Panc1 (cell line): ENCODE data around the gene TMEM61. TPM values are rescaled to one million over a fixed set of nuclear protein-coding genes. Genes with fewer than 3 reads are reported as not detected.

ENCODE experiments used
- ATAC-seq: fragments of 200-7000 bp; cut with Tn5 transposase; 2 replicates; pipeline ENCODE4 v1.9.1; 2020; ENCODE audit warnings: mild to moderate bottlenecking, moderate library complexity
- BruUV-seq: library from RNA; stranded (reverse); fragments of 400-500 nt; replicated peaks from 2 replicates; lab custom pipeline; 2021; lab: Mats Ljungman, UMichigan
- CTCF ChIA-PET: fragments of 300-600 bp; sonication (Branson Sonifier 250); formaldehyde crosslinking; loops from one replicate; lab custom pipeline; 2022; ENCODE audit warnings: antibody characterized with exemption; lab: Charles Lee
- POLR2A ChIA-PET: fragments of 300-600 bp; sonication (Branson Sonifier 250); formaldehyde crosslinking; loops from one replicate; lab custom pipeline; 2022; ENCODE audit warnings: antibody characterized with exemption; lab: Charles Lee
- DNase-seq: peaks from one replicate; pipeline ENCODE4 v3.0.0-alpha.2; 2010; ENCODE audit warnings: low read depth, low spot score
- H3K27ac ChIP-seq: 2 replicates; pipeline ENCODE4 v1.5.1; 2011; ENCODE audit warnings: mild to moderate bottlenecking, low read length, inconsistent platforms
- H3K27me3 ChIP-seq: fragments of 200-500 bp; sonication (Bioruptor generic); 2 replicates; pipeline ENCODE4 v1.6.0; 2014; ENCODE audit warnings: low read length, inconsistent platforms; ENCODE audit not compliant: control insufficient read depth, insufficient read depth
- H3K36me3 ChIP-seq: fragments of 200-500 bp; sonication (Bioruptor generic); 2 replicates; pipeline ENCODE4 v1.5.1; 2014; ENCODE audit warnings: inconsistent platforms, mild to moderate bottlenecking, low read length, moderate library complexity; ENCODE audit not compliant: control insufficient read depth, insufficient read depth
- H3K4me1 ChIP-seq: 2 replicates; pipeline ENCODE4 v1.5.1; 2011; ENCODE audit warnings: inconsistent platforms, mild to moderate bottlenecking, low read length, moderate library complexity; ENCODE audit not compliant: control insufficient read depth, insufficient read depth
- H3K4me3 ChIP-seq, 2 experiments: 2 replicates each; pipeline ENCODE4 v1.5.1; 2011 to 2012; ENCODE audit warnings: low read depth in 2 of 2, low read length in 2 of 2, mild to moderate bottlenecking in 2 of 2, inconsistent platforms in 1 of 2, moderate library complexity in 1 of 2
- H3K9me3 ChIP-seq: fragments of 200-500 bp; sonication (Bioruptor generic); 2 replicates; pipeline ENCODE4 v1.5.1; 2014; ENCODE audit warnings: low read depth, mild to moderate bottlenecking, inconsistent platforms, low read length, moderate library complexity; ENCODE audit not compliant: control insufficient read depth, insufficient read depth
- CTCF ChIP-seq: fragments of 450-650 bp; IDR thresholded peaks from 2 replicates; pipeline ENCODE4 v1.5.1; 2017; ENCODE audit warnings: mild to moderate bottlenecking
- POLR2AphosphoS5 ChIP-seq: IDR thresholded peaks from 2 replicates; pipeline ENCODE4 v1.6.1; 2012; ENCODE audit warnings: mild to moderate bottlenecking, low read depth, low read length, moderate library complexity
- REST ChIP-seq, 2 experiments: IDR thresholded peaks; 2 replicates each; pipeline ENCODE4 v1.6.1; 2011 to 2012; ENCODE audit warnings: low read depth in 2 of 2, control low read depth in 1 of 2, low read length in 1 of 2, mild to moderate bottlenecking in 1 of 2, moderate library complexity in 1 of 2; ENCODE audit not compliant: insufficient read depth in 1 of 2
- SIN3A ChIP-seq: IDR thresholded peaks from 2 replicates; pipeline ENCODE4 v1.6.1; 2012; ENCODE audit warnings: low read depth, mild to moderate bottlenecking, low read length, moderate library complexity, borderline replicate concordance; ENCODE audit not compliant: insufficient read depth
- TCF7L2 ChIP-seq: IDR thresholded peaks from 2 replicates; pipeline ENCODE4 v1.6.1; 2011; ENCODE audit warnings: mild to moderate bottlenecking, low read depth, low read length, inconsistent platforms
- in situ Hi-C: cut with HindIII; loops from 2 replicates; pipeline ENCODE4 v1.10.0; 2016; ENCODE audit warnings: low sequenced_read_pairs, low pct_unique_long_range_greater_than_20kb
- intact Hi-C: fragments of 100-400 bp; cut with micrococcal nuclease; formaldehyde crosslinking; loops from one replicate; pipeline ENCODE4 v1.10.0; 2022; ENCODE audit not compliant: unreplicated experiment
- total RNA-seq: library from RNA; stranded (reverse); gene quantifications from one replicate; pipeline ENCODE4 v1.2.1, GENCODE V29; 2021; ENCODE audit not compliant: unreplicated experiment

TMEM61 gene
- total RNA-seq, 1 experiment from 2014 or later = not detected

GRCh38 chr1:54977533-54978297, 2.7 kb upstream of the TMEM61 start:
- POLR2A ChIA-PET = no interaction called here
- Histone ChIP-seq H3K9me3 (no peaks in the 10 kb centered on the region), H3K4me1 (no peaks in the 10 kb centered on the region; the same call in 1 of the 2 replicates), H3K36me3 (no peaks in the 10 kb centered on the region), H3K27me3 (peaks cover 3% of the 10 kb centered on the region; the same call in 1 of the 2 replicates), H3K27ac (no peak overlapping the region), H3K4me3 (no peak overlapping the region)
- ATAC-seq (no peak), DNase-seq (no peak)
- in situ Hi-C loops (no loop called here), intact Hi-C loops (no loop called here)
- CTCF ChIA-PET = no interaction called here
- BruUV-seq = no TSS peak
- TF ChIP-seq REST (IDR thresholded peaks at IDR 0.05; ENCODE audit: insufficient read depth in 1 of 2, low read depth in 2 of 2, low read length in 1 of 2) (no peak), SIN3A (no peak), TCF7L2 (no peak), POLR2AphosphoS5 (no peak), CTCF (no peak)

- no peak for ATAC-seq
- CTCF ChIA-PET = no interaction called here
- peaks cover 4% of the 10 kb centered on the region; the same call in 1 of the 2 replicates for H3K27me3 ChIP-seq
Measured at GRCh38 chr1:54978528-54979326, 1.7 kb upstream of the TMEM61 start.

More at GRCh38 chr1:54978528-54979326, 1.7 kb upstream of the TMEM61 start:
- Histone ChIP-seq H3K4me3 (no peak overlapping the region), H3K4me1 (no peaks in the 10 kb centered on the region; the same call in 1 of the 2 replicates), H3K9me3 (no peaks in the 10 kb centered on the region), H3K36me3 (no peaks in the 10 kb centered on the region), H3K27ac (no peak overlapping the region)
- intact Hi-C loops = no loop called here
- POLR2A ChIA-PET = no interaction called here
- in situ Hi-C loops = no loop called here
- BruUV-seq = no TSS peak
- no peak for TF ChIP-seq TCF7L2
- TF ChIP-seq REST (IDR thresholded peaks at IDR 0.05; ENCODE audit: insufficient read depth in 1 of 2, low read depth in 2 of 2, low read length in 1 of 2) = no peak
- TF ChIP-seq CTCF = no peak
- TF ChIP-seq SIN3A = no peak
- no peak for TF ChIP-seq POLR2AphosphoS5
- no peak for DNase-seq
